Measurements from ENCODE around the gene DRC3.
"Not testable (repeated sequence)": the region's sequence is repeated elsewhere in the genome, so short reads cannot be mapped to it uniquely, and the experiment has no call there.

The DRC3 gene

GRCh38 chr17:17941015-17941414 lies 31.6 kb upstream of the DRC3 start:
- no peak for DNase-seq (ENCODE audit: low spot score)

- DNase-seq (ENCODE audit: low spot score): no peak
These were observed 29.8 kb upstream of the DRC3 start for GRCh38 chr17:17942846-17943245.

- DNase-seq (ENCODE audit: low spot score): no peak
These were observed 29.2 kb upstream of the DRC3 start for GRCh38 chr17:17943281-17943984.

- DNase-seq (ENCODE audit: low spot score): no peak
These were observed 28.4 kb upstream of the DRC3 start for GRCh38 chr17:17944242-17944641.

- DNase-seq (ENCODE audit: low spot score): no peak
These were observed 27.9 kb upstream of the DRC3 start for GRCh38 chr17:17944743-17945142.

GRCh38 chr17:17946093-17946492 lies 26.6 kb upstream of the DRC3 start:
- no peak for DNase-seq (ENCODE audit: low spot score)

- no peak for DNase-seq (ENCODE audit: low spot score)
These were observed 25.4 kb upstream of the DRC3 start for GRCh38 chr17:17947309-17947708.

GRCh38 chr17:17947966-17948365 lies 24.7 kb upstream of the DRC3 start:
- no peak for DNase-seq (ENCODE audit: low spot score)

GRCh38 chr17:17950347-17950746 lies 22.3 kb upstream of the DRC3 start:
- no peak for DNase-seq (ENCODE audit: low spot score)

GRCh38 chr17:17950806-17951205 lies 21.9 kb upstream of the DRC3 start:
- no peak for DNase-seq (ENCODE audit: low spot score)

- no peak for DNase-seq (ENCODE audit: low spot score)
These were observed 21.1 kb upstream of the DRC3 start for GRCh38 chr17:17951524-17951923.

GRCh38 chr17:17952691-17953090 lies 20.0 kb upstream of the DRC3 start:
- DNase-seq (ENCODE audit: low spot score): no peak

GRCh38 chr17:17954079-17954478 lies 18.6 kb upstream of the DRC3 start:
- no peak for DNase-seq (ENCODE audit: low spot score)

GRCh38 chr17:17955790-17956341 lies 16.8 kb upstream of the DRC3 start:
- DNase-seq (ENCODE audit: low spot score): not testable (repeated sequence)

GRCh38 chr17:17957584-17957916 lies 15.1 kb upstream of the DRC3 start:
- no peak for DNase-seq (ENCODE audit: low spot score)

- DNase-seq (ENCODE audit: low spot score): no peak
These were observed 13.7 kb upstream of the DRC3 start for GRCh38 chr17:17958982-17959381.

- no peak for DNase-seq (ENCODE audit: low spot score)
These were observed 12.9 kb upstream of the DRC3 start for GRCh38 chr17:17959520-17960361.

- DNase-seq (ENCODE audit: low spot score): no peak
These were observed 12.1 kb upstream of the DRC3 start for GRCh38 chr17:17960500-17961030.

- no peak for DNase-seq (ENCODE audit: low spot score)
These were observed 9.6 kb upstream of the DRC3 start for GRCh38 chr17:17963066-17963465.

- no peak for DNase-seq (ENCODE audit: low spot score)
These were observed 8.8 kb upstream of the DRC3 start for GRCh38 chr17:17963694-17964436.

- DNase-seq (ENCODE audit: low spot score): no peak
These were observed 8.0 kb upstream of the DRC3 start for GRCh38 chr17:17964710-17965109.

- no peak for DNase-seq (ENCODE audit: low spot score)
These were observed 7.4 kb upstream of the DRC3 start for GRCh38 chr17:17965152-17965721.
